ENCODE measurements around the gene LRRC8B. TPM values are rescaled to one million over a fixed set of nuclear protein-coding genes. Genes with fewer than 3 reads are reported as not detected.

Gene LRRC8B
- polyA plus RNA-seq, 1 donor (not counting 4 experiments of a cell fraction or from before 2014, with no cell fraction given) = 1.5 TPM

- dilution Hi-C loops (cut with MboI; ENCODE audit: extremely low pct_ligation_motif_present, low sequenced_read_pairs) = no loop called here
- FAIRE-seq (no peak), DNase-seq (ENCODE audit: low read depth, low spot score) (no peak)
- Histone ChIP-seq H3K4me3 (ENCODE audit: control insufficient read depth in 2 of 3, extremely low read depth in 1 of 3, insufficient read depth in 2 of 3, low read depth in 1 of 3, low read length in 3 of 3) (no peak overlapping the region), H3K4me1 (ENCODE audit: control insufficient read depth, extremely low read depth, insufficient read depth, low read length) (no peaks in the 10 kb centered on the region), H3K79me2 (ENCODE audit: control insufficient read depth, insufficient read depth, low read length) (no peaks in the 10 kb centered on the region), H2AFZ (ENCODE audit: control insufficient read depth, low read length) (no peak overlapping the region), H3K36me3 (ENCODE audit: control insufficient read depth in 2 of 2, extremely low read depth in 1 of 2, insufficient read depth in 2 of 2, low read length in 2 of 2) (no peaks in the 10 kb centered on the region), H4K20me1 (ENCODE audit: control insufficient read depth, extremely low read depth, insufficient read depth, low read length) (no peaks in the 10 kb centered on the region), H3K27ac (ENCODE audit: control insufficient read depth, insufficient read depth, low read length) (no peak overlapping the region), H3K9me3 (ENCODE audit: control insufficient read depth, low read depth, low read length) (no peaks in the 10 kb centered on the region), H3K4me2 (ENCODE audit: control insufficient read depth, extremely low read depth, insufficient read depth, low read depth, low read length) (no peak overlapping the region), H3K9ac (ENCODE audit: control insufficient read depth, extremely low read depth, insufficient read depth, low read length) (no peak overlapping the region), H3K9me1 (ENCODE audit: control insufficient read depth, extremely low read depth, insufficient read depth, low read length) (no peaks in the 10 kb centered on the region), H3K27me3 (ENCODE audit: control insufficient read depth, extremely low read depth, insufficient read depth, low read length) (no peaks in the 10 kb centered on the region)
- no peak for TF ChIP-seq EZH2 (IDR thresholded peaks at IDR 0.05; ENCODE audit: low read length)
- TF ChIP-seq, protein P1, sequence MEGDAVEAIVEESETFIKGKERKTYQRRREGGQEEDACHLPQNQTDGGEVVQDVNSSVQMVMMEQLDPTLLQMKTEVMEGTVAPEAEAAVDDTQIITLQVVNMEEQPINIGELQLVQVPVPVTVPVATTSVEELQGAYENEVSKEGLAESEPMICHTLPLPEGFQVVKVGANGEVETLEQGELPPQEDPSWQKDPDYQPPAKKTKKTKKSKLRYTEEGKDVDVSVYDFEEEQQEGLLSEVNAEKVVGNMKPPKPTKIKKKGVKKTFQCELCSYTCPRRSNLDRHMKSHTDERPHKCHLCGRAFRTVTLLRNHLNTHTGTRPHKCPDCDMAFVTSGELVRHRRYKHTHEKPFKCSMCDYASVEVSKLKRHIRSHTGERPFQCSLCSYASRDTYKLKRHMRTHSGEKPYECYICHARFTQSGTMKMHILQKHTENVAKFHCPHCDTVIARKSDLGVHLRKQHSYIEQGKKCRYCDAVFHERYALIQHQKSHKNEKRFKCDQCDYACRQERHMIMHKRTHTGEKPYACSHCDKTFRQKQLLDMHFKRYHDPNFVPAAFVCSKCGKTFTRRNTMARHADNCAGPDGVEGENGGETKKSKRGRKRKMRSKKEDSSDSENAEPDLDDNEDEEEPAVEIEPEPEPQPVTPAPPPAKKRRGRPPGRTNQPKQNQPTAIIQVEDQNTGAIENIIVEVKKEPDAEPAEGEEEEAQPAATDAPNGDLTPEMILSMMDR (optimal IDR thresholded peaks at IDR 0.05 in 1 of 3, IDR thresholded peaks at IDR 0.05 in 1 of 3, conservative IDR thresholded peaks at IDR 0.05 in 1 of 3; ENCODE audit: extremely low read depth in 1 of 3, insufficient read depth in 2 of 3, low read length in 3 of 3) = no peak
These were observed 48.8 kb downstream of the LRRC8B start for GRCh38 chr1:89573410-89573809.

DNA sequence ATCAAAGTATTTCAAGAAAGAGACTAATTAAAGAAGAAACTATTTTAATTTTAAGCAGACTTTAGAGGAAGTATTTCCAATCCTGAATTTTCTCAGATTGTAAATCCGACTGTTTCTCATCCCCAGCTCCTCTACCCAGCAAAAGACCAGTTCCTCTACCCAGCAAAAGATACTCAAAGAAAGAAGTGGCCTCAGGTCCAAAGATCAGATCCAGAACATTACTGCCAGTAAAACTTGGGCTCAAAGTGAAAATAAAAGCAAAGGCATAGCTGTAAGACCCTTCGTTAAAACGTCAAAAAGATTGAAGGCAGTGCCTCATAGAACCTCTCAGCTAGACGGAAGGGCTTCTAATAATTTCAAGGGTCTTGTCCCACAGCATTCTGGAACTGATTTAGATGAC, 50.0 kb downstream of the LRRC8B start:
- dilution Hi-C loops (cut with MboI; ENCODE audit: extremely low pct_ligation_motif_present, low sequenced_read_pairs) = no loop called here
- no peak overlapping the region for H2AFZ ChIP-seq (ENCODE audit: control insufficient read depth, low read length)
- H3K4me2 ChIP-seq (ENCODE audit: control insufficient read depth, extremely low read depth, insufficient read depth, low read depth, low read length) = no peak overlapping the region
- FAIRE-seq (no peak), DNase-seq (ENCODE audit: low read depth, low spot score) (no peak)
- no peaks in the 10 kb centered on the region for H3K9me1 ChIP-seq (ENCODE audit: control insufficient read depth, extremely low read depth, insufficient read depth, low read length)
- no peaks in the 10 kb centered on the region for H4K20me1 ChIP-seq (ENCODE audit: control insufficient read depth, extremely low read depth, insufficient read depth, low read length)
- no peak overlapping the region for H3K27ac ChIP-seq (ENCODE audit: control insufficient read depth, insufficient read depth, low read length)
- no peaks in the 10 kb centered on the region for H3K4me1 ChIP-seq (ENCODE audit: control insufficient read depth, extremely low read depth, insufficient read depth, low read length)
- no peak overlapping the region for H3K4me3 ChIP-seq (ENCODE audit: control insufficient read depth in 2 of 3, extremely low read depth in 1 of 3, insufficient read depth in 2 of 3, low read depth in 1 of 3, low read length in 3 of 3)
- no peak for TF ChIP-seq EZH2 (IDR thresholded peaks at IDR 0.05; ENCODE audit: low read length)
- TF ChIP-seq, protein P1 (optimal IDR thresholded peaks at IDR 0.05 in 1 of 3, IDR thresholded peaks at IDR 0.05 in 1 of 3, conservative IDR thresholded peaks at IDR 0.05 in 1 of 3; ENCODE audit: extremely low read depth in 1 of 3, insufficient read depth in 2 of 3, low read length in 3 of 3) = no peak
- H3K27me3 ChIP-seq (ENCODE audit: control insufficient read depth, extremely low read depth, insufficient read depth, low read length) = no peaks in the 10 kb centered on the region
- H3K36me3 ChIP-seq (ENCODE audit: control insufficient read depth in 2 of 2, extremely low read depth in 1 of 2, insufficient read depth in 2 of 2, low read length in 2 of 2) = no peaks in the 10 kb centered on the region
- no peaks in the 10 kb centered on the region for H3K79me2 ChIP-seq (ENCODE audit: control insufficient read depth, insufficient read depth, low read length)
- H3K9ac ChIP-seq (ENCODE audit: control insufficient read depth, extremely low read depth, insufficient read depth, low read length) = no peak overlapping the region
- no peaks in the 10 kb centered on the region for H3K9me3 ChIP-seq (ENCODE audit: control insufficient read depth, low read depth, low read length)
